Measurements from ENCODE around the gene RMRP. TPM values are rescaled to one million over a fixed set of nuclear protein-coding genes. Genes with fewer than 3 reads are reported as not detected.

RMRP gene
- total RNA-seq (2014; rRNA removed; shearing (Covaris generic)): 8,654 and 17,072 TPM in 2 replicates

DNA sequence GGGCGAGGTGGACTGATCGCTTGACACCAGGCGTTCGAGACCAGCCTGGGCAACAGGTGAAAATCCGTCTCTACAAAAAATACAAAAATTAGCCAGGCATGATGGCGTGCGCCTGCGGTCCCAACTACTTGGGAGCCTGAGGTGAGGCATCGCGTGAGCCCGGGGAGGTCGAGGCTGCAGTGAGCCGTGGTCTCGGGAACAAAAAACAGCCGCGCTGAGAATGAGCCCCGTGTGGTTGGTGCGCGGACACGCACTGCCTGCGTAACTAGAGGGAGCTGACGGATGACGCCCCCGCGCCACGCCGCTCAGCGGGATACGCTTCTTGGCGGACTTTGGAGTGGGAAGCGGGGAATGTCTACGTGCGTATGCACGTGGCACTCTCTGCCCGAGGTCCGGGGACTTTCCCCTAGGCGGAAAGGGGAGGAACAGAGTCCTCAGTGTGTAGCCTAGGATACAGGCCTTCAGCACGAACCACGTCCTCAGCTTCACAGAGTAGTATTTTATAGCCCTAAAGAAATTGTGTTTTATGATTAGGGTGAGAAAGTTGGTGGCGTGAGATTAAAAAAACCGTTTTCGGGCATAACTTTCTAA is at the start of gene RMRP:
Gene RMRP (minus strand): TSS at position 474 of the 591 bp plus-strand sequence.
- H3K4me3 ChIP-seq: peak within 1 kb of the TSS; percentile 83

DNA sequence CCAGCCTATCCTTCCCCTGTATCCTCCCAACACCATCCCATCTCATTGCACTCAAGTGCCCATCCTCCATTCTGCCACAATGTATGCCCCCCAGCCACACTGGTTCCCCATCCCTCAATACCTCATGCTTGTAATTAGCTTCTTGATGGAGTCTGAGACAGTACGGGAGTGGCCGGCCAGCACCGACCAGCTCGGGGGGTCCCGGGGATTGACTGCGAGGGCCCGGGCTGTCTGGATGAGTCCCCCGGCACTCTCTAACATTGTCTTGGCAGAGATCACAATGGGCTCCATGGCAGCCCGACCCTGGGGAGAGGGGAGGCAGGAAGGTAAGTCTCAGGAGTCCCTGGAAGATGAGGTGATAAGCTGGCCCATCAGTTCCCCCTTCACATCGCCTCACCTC is 49.1 kb upstream of the RMRP start:
- Histone ChIP-seq H3K4me3 (no peak overlapping the region), H3K36me3 (peaks cover 74% of the 10 kb centered on the region), H3K4me1 (no peaks in the 10 kb centered on the region), H3K27ac (no peak overlapping the region), H3K9me3 (replicated peaks) (no peaks in the 10 kb centered on the region), H3K27me3 (no peaks in the 10 kb centered on the region)
- DNase-seq: no peak

More for the DNA sequence above, at the start of gene RMRP:
- peak within 1 kb of the TSS; percentile 96 for H3K27ac ChIP-seq
- peak; percentile 99 for DNase-seq
- no peaks in the 10 kb centered on the region for H3K27me3 ChIP-seq
- no peaks in the 10 kb centered on the region for H3K4me1 ChIP-seq
- no peaks in the 10 kb centered on the region for H3K9me3 ChIP-seq (replicated peaks)
- H3K36me3 ChIP-seq: no peaks in the 10 kb centered on the region

DNA sequence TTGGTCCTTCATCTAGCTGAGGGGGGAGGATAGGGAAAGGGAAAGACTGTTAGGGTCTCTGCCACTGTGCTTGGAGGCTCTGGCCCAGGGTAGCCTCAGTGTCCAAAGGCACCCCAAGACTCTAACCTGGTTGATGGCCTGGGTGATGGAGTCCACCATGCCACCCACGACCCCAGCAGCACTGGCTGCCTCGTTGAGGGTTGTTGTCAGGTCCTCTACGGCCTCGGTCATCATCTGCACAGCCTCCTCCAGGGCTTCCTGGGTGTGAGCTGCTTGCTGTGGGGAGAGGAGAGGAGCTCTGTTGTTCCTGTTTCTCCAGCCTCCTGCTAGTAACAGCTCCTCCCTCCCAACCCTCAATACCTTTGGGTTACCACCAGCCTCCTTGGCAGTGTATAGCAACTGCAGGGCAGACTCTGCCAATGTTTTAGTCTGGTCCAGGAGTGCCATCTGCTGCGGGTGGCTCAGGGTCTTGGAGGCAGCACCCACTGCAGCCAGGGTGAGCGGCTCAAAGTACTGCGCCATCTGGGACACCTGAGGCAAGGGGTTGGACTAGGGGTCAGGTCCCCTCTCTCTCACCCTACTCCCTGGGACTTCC is 48.1 kb upstream of the RMRP start:
- peaks cover 78% of the 10 kb centered on the region for H3K36me3 ChIP-seq
- no peaks in the 10 kb centered on the region for H3K27me3 ChIP-seq
- no peak overlapping the region for H3K27ac ChIP-seq
- H3K9me3 ChIP-seq (replicated peaks): no peaks in the 10 kb centered on the region
- no peak for DNase-seq
- no peaks in the 10 kb centered on the region for H3K4me1 ChIP-seq
- no peak overlapping the region for H3K4me3 ChIP-seq

DNA sequence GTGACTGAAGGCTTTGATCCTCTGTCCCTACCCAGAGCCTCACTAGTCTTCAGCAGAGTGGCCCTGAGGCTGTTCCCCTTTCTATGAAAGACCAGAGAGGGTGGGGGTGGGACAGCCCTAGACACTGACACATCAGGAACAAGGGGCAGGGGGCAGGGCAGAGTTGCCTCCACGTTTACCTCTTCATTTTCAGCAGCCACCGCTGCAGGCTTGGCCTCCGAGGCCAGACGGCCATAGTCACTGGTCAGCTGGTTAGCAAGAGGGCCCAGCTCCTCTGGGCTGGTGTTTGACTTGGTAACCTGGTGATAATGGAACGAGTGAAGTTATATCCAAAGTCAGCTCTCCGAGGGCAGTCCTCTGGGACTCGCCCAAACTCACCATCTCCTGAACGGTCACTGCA is 47.6 kb upstream of the RMRP start:
- Histone ChIP-seq H3K27ac (no peak overlapping the region), H3K27me3 (no peaks in the 10 kb centered on the region), H3K9me3 (replicated peaks) (no peaks in the 10 kb centered on the region), H3K4me1 (no peaks in the 10 kb centered on the region), H3K4me3 (no peak overlapping the region), H3K36me3 (peaks cover 73% of the 10 kb centered on the region)
- DNase-seq: no peak

GRCh38 chr9:35703906-35704672 is 46.3 kb upstream of the RMRP start:
- H3K9me3 ChIP-seq (replicated peaks): no peaks in the 10 kb centered on the region
- DNase-seq: no peak
- H3K4me3 ChIP-seq: no peak overlapping the region

GRCh38 chr9:35702696-35703095 is 44.9 kb upstream of the RMRP start:
- H3K4me3 ChIP-seq: no peak overlapping the region
- no peaks in the 10 kb centered on the region for H3K9me3 ChIP-seq (replicated peaks)
- H3K36me3 ChIP-seq: peaks cover 75% of the 10 kb centered on the region
- no peak overlapping the region for H3K27ac ChIP-seq
- DNase-seq: no peak
- H3K27me3 ChIP-seq: no peaks in the 10 kb centered on the region
- H3K4me1 ChIP-seq: no peaks in the 10 kb centered on the region

More at GRCh38 chr9:35703906-35704672, 46.3 kb upstream of the RMRP start:
- Histone ChIP-seq H3K27me3 (no peaks in the 10 kb centered on the region), H3K36me3 (peaks cover 76% of the 10 kb centered on the region), H3K4me1 (no peaks in the 10 kb centered on the region), H3K27ac (no peak overlapping the region)

DNA sequence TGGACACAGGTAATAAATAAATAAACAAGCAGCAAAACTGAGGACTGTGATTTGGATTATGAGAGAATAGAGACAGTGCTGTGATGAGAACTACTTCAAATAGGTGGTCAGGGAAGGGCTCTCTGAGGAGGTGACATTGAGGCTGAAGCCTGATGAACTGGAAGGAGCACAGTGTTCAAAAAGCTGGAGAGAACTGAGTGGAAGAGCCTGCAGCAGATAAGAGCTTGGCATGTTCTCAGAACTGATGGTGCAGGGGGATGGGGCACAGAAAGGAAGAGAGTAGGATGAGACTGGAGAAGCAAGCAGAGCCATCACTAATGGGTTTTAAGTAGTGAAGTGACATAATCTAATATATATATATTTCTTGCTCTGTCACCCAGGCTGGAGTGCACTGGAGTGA is 43.1 kb upstream of the RMRP start:
- Histone ChIP-seq H3K36me3 (peaks cover 65% of the 10 kb centered on the region), H3K27me3 (no peaks in the 10 kb centered on the region), H3K27ac (no peak overlapping the region), H3K4me3 (no peak overlapping the region), H3K4me1 (no peaks in the 10 kb centered on the region), H3K9me3 (replicated peaks) (no peaks in the 10 kb centered on the region)
- DNase-seq: no peak

DNA sequence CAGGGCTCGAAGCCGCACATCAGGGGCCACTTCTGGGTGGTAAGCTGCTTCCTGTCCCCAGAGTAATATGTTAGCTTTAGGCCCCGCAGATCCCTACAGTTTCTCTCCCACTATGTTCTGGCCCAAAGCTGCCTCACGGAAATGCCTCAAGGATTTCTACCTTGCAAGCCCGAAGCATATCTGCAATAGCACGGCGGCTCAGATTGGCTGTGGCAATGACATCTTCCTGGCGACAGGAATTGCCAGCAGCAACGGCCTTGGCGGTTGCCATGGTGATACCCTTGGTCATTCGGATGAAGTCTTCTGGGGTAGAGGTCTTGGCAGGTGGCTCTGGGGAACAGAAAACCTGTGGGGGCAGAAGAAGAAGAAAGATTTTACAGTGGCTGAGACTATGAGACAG is 42.2 kb upstream of the RMRP start:
- Histone ChIP-seq H3K27me3 (no peaks in the 10 kb centered on the region), H3K9me3 (replicated peaks) (no peaks in the 10 kb centered on the region), H3K27ac (no peak overlapping the region), H3K4me3 (no peak overlapping the region), H3K36me3 (peaks cover 56% of the 10 kb centered on the region), H3K4me1 (no peaks in the 10 kb centered on the region)
- DNase-seq: no peak

DNA sequence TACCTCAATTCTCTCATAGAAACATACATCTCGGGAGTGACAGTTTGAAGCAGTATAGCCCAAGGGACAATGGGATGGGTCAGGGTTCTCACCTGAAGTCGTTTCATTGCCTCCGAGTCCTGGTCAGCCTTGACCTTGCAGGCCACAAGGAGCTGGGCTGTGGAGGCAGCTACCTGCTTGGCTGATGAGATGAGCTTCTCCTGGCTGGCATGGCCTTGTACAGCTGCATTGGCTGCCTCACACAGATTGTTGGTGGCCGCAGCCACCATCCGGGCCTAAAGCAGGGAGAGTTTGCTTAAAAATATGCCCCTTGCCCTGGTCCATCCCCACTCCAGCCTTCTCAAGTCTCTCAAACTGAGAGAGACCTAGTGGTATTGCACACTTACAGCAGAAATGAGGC is 40.4 kb upstream of the RMRP start:
- Histone ChIP-seq H3K36me3 (peaks cover 41% of the 10 kb centered on the region), H3K4me3 (no peak overlapping the region), H3K9me3 (replicated peaks) (no peaks in the 10 kb centered on the region)

DNA sequence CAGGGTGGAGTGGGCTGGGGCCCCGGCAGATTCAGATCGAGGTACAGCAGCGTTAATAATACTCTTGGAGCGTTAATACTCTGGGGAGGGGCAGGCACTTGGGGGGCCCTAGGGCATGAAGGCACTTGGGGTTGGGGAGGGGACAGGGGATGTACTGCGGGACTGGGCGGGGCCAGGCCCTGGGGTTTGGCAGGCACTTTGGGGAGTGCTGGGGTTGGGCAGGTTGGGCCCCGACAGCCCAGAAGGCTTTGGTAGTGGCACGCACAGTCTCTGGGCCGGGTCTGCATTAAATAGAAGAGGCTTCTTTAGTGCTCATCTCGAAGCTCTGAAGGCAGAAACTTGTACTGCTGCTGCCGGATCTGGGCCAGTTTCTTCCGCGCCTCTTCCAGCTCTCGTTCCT is 39.7 kb upstream of the RMRP start:
- Histone ChIP-seq H3K4me3 (no peak overlapping the region), H3K27me3 (no peaks in the 10 kb centered on the region), H3K4me1 (no peaks in the 10 kb centered on the region), H3K36me3 (peaks cover 34% of the 10 kb centered on the region), H3K9me3 (replicated peaks) (no peaks in the 10 kb centered on the region), H3K27ac (no peak overlapping the region)
- no peak for DNase-seq

More for the DNA sequence above, 40.4 kb upstream of the RMRP start:
- Histone ChIP-seq H3K4me1 (no peaks in the 10 kb centered on the region), H3K27me3 (no peaks in the 10 kb centered on the region), H3K27ac (no peak overlapping the region)
- DNase-seq: no peak

- H3K4me3 ChIP-seq: no peak overlapping the region
- H3K36me3 ChIP-seq: peaks cover 30% of the 10 kb centered on the region
- no peaks in the 10 kb centered on the region for H3K4me1 ChIP-seq
- H3K27me3 ChIP-seq: no peaks in the 10 kb centered on the region
- peak; percentile 33 to 67 for DNase-seq
- no peak overlapping the region for H3K27ac ChIP-seq
- no peaks in the 10 kb centered on the region for H3K9me3 ChIP-seq (replicated peaks)
Measured at GRCh38 chr9:35696520-35697215, 38.8 kb upstream of the RMRP start.

DNA sequence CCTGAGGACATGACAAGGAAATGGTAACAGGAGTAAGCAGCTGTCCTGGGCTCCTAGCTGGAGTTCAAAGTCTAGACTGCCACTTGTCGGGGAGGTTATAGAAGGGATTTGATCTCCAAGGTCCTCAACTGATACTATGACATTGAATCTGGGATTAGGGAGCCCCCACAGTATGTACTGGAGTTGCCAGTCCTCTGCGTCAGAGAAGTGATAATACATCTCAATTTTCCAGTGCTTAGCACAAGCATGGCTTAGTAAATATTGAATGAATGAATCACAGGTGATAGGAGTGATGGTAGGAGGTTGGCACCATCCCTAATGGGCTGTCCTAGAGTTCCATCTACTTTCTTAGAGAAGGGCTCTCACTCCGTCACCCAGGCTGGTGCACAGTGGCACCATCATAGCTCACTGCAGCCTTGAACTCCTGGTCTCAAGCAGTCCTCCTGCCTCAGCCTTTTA is 38.2 kb upstream of the RMRP start:
- peaks cover 25% of the 10 kb centered on the region for H3K36me3 ChIP-seq
- H3K9me3 ChIP-seq (replicated peaks): no peaks in the 10 kb centered on the region
- no peak for DNase-seq
- H3K27ac ChIP-seq: no peak overlapping the region
- H3K27me3 ChIP-seq: no peaks in the 10 kb centered on the region
- no peak overlapping the region for H3K4me3 ChIP-seq
- no peaks in the 10 kb centered on the region for H3K4me1 ChIP-seq

- Histone ChIP-seq H3K4me3 (peak overlapping the region; percentile 98), H3K9me3 (replicated peaks) (no peaks in the 10 kb centered on the region), H3K36me3 (peaks cover 14% of the 10 kb centered on the region), H3K27ac (no peak overlapping the region; the same call in 1 of the 2 replicates), H3K4me1 (peaks cover 13% of the 10 kb centered on the region), H3K27me3 (no peaks in the 10 kb centered on the region)
- no peak for DNase-seq
Measured at GRCh38 chr9:35691757-35692301, 34.0 kb upstream of the RMRP start.

DNA sequence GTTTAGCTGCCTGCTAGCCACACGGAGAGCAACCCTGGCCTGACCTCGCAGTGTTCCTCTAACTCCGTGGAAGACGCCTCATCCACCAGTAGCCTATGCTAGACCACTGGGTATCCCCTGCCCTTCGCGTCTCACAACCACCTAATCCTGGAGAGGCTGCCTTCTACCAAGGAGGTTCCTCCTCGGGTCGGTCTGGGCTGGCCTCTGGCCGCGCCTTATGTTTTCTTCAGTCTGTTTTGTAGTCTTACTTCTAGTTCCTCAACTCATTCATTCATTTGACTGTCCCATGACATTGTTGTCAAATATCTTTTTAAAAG is 33.5 kb upstream of the RMRP start:
- Histone ChIP-seq H3K27ac (peak overlapping the region; percentile 97), H3K4me1 (peaks cover 13% of the 10 kb centered on the region), H3K4me3 (peak overlapping the region; percentile 98), H3K27me3 (no peaks in the 10 kb centered on the region), H3K9me3 (replicated peaks) (no peaks in the 10 kb centered on the region), H3K36me3 (peaks cover 13% of the 10 kb centered on the region)
- no peak for DNase-seq

All from SJCRH30 (cell line).